B cell (primary cell): ENCODE measurements around the gene WDR6. TPM values are rescaled to one million over a fixed set of nuclear protein-coding genes. Genes with fewer than 3 reads are reported as not detected.

ENCODE experiments used
- ATAC-seq: fragments of 200-7000 bp; cut with Tn5 transposase; one replicate; pipeline ENCODE4 v1.10.0; 2021; ENCODE audit warnings: low read depth, mild to moderate bottlenecking, moderate number of reproducible peaks, moderate library complexity
- CTCF ChIA-PET: fragments of 350-600 bp; sonication (Branson Sonifier 250); formaldehyde crosslinking; loops from one replicate; lab custom pipeline; 2021; ENCODE audit warnings: antibody characterized with exemption, inconsistent platforms; lab: Charles Lee
- POLR2A ChIA-PET: fragments of 350-600 bp; sonication (Branson Sonifier 250); formaldehyde crosslinking; loops from one replicate; lab custom pipeline; 2021; ENCODE audit warnings: antibody characterized with exemption; lab: Charles Lee
- DNase-seq: peaks from one replicate; pipeline ENCODE4 v3.0.0; 2013
- H2AFZ ChIP-seq: 2 replicates; pipeline ENCODE4 v1.6.1; 2012; ENCODE audit warnings: mild to moderate bottlenecking, low read depth, low read length; ENCODE audit not compliant: insufficient read depth, poor library complexity, severe bottlenecking
- H3K27ac ChIP-seq, 2 donors: 1 replicate in 1 of 2; 2 replicates in 1 of 2; pipeline ENCODE4 v1.5.1; 2012 to 2013; ENCODE audit warnings: low read length in 2 of 2, mild to moderate bottlenecking in 2 of 2, moderate library complexity in 1 of 2
- H3K27me3 ChIP-seq, 4 experiments: fragments of 200-600 bp in 1 of 4; sonication (generic) in 1 of 4; replicated peaks in 1 of 4; 1 replicate in 2 of 4; 2 replicates in 2 of 4; pipeline versions ENCODE4 v1.6.1 to v1.7.0; 2013 to 2016; ENCODE audit warnings: low read length in 3 of 4, mild to moderate bottlenecking in 2 of 4, mixed read lengths in 1 of 4, moderate library complexity in 1 of 4; ENCODE audit not compliant: insufficient read depth in 4 of 4, control insufficient read depth in 3 of 4; ENCODE audit errors: control extremely low read depth in 1 of 4
- H3K36me3 ChIP-seq, 2 experiments: replicated peaks in 1 of 2; 1 replicate in 1 of 2; 2 replicates in 1 of 2; pipeline versions ENCODE4 v1.6.1 to v1.7.1; 2013; ENCODE audit warnings: low read length in 1 of 2; ENCODE audit not compliant: insufficient read depth in 2 of 2, control insufficient read depth in 1 of 2; ENCODE audit errors: control extremely low read depth in 1 of 2, extremely low read depth in 1 of 2
- H3K4me1 ChIP-seq, 2 donors: fragments of 200-600 bp in 1 of 2; sonication (generic) in 1 of 2; 1 replicate in 1 of 2; 2 replicates in 1 of 2; pipeline versions ENCODE4 v1.5.1 to v1.6.1; 2013 to 2017; ENCODE audit warnings: low read length in 2 of 2; ENCODE audit not compliant: control insufficient read depth in 2 of 2, insufficient read depth in 2 of 2
- H3K4me2 ChIP-seq: replicated peaks from 2 replicates; pipeline ENCODE3; 2012; ENCODE audit warnings: mild to moderate bottlenecking, low read depth, low read length; ENCODE audit not compliant: poor library complexity, severe bottlenecking
- H3K4me3 ChIP-seq, 5 experiments: fragments of 200-600 bp in 1 of 5; sonication (generic) in 1 of 5; 1 replicate in 3 of 5; 2 replicates in 2 of 5; pipeline versions ENCODE4 v1.5.1 to v1.7.0; 2011 to 2016; ENCODE audit warnings: low read length in 4 of 5, mild to moderate bottlenecking in 4 of 5, low read depth in 2 of 5, control low read depth in 1 of 5, moderate library complexity in 1 of 5; ENCODE audit not compliant: insufficient read depth in 1 of 5; ENCODE audit errors: control extremely low read depth in 1 of 5, extremely low read depth in 1 of 5
- H3K79me2 ChIP-seq: fragments of 200-600 bp; sonication (generic); one replicate; pipeline ENCODE4 v1.6.0; 2016; ENCODE audit warnings: low read length; ENCODE audit not compliant: control insufficient read depth, insufficient read depth
- H3K9ac ChIP-seq: fragments of 200-600 bp; sonication (generic); 2 replicates; pipeline ENCODE4 v1.6.1; 2017; ENCODE audit warnings: mild to moderate bottlenecking, low read length, moderate library complexity
- H3K9me3 ChIP-seq, 3 donors: one replicate each; pipeline versions ENCODE4 v1.6.1 to v1.7.1; 2013; ENCODE audit warnings: low read length in 2 of 3; ENCODE audit not compliant: control insufficient read depth in 2 of 3, insufficient read depth in 1 of 3; ENCODE audit errors: control extremely low read depth in 1 of 3
- H4K20me1 ChIP-seq: 2 replicates; pipeline ENCODE4 v1.6.0; 2012; ENCODE audit warnings: mild to moderate bottlenecking, low read length; ENCODE audit not compliant: insufficient read depth, control insufficient read depth, poor library complexity, severe bottlenecking
- H3K27ac Mint-ChIP-seq: one replicate; pipeline ENCODE4 v1.8.0; 2021; ENCODE audit warnings: mixed read lengths
- H3K27me3 Mint-ChIP-seq: one replicate; pipeline ENCODE4 v1.8.0; 2021; ENCODE audit warnings: mixed read lengths
- H3K4me1 Mint-ChIP-seq: one replicate; pipeline ENCODE4 v1.8.0; 2021; ENCODE audit warnings: mixed read lengths
- H3K4me3 Mint-ChIP-seq: one replicate; pipeline ENCODE4 v1.8.0; 2021; ENCODE audit warnings: mixed read lengths
- H3K9me3 Mint-ChIP-seq: one replicate; pipeline ENCODE4 v1.8.0; 2022; ENCODE audit warnings: mixed read lengths; ENCODE audit not compliant: insufficient read depth
- CTCF ChIP-seq: fragments of 200-600 bp; IDR thresholded peaks from one replicate; pipeline ENCODE4 v1.8.0; 2022; ENCODE audit warnings: antibody characterized with exemption, mild to moderate bottlenecking
- EZH2 ChIP-seq: IDR thresholded peaks from 2 replicates; pipeline ENCODE4 v1.6.1; 2012; ENCODE audit warnings: borderline replicate concordance, low read depth, mild to moderate bottlenecking, moderate library complexity, low read length; ENCODE audit not compliant: insufficient read depth, poor library complexity, severe bottlenecking
- WGBS: methylation state at CpG from one replicate; pipeline ENCODE4 v1.1.5; 2013; ENCODE audit warnings: missing lambda C conversion rate; ENCODE audit not compliant: insufficient coverage; 5-methylcytosine and 5-hydroxymethylcytosine counted together
- intact Hi-C: fragments of 100-400 bp; cut with micrococcal nuclease; formaldehyde crosslinking; loops from one replicate; pipeline ENCODE4 v1.10.0; 2022
- polyA plus RNA-seq: library from polyadenylated mRNA; depleted of rRNA; stranded (reverse); fragments of >200 nt; gene quantifications from 2 replicates; pipeline ENCODE4 v1.2.3, GENCODE V29; 2012
- total RNA-seq, 2 donors: library from RNA; stranded (reverse); fragments of 120-200 nt in 1 of 2; gene quantifications; 1 replicate in 1 of 2; 2 replicates in 1 of 2; pipeline versions ENCODE4 v1.2.3 to v1.2.4, GENCODE V29; 2013 to 2022

Gene WDR6
- total and polyA plus RNA-seq, 2 donors (not counting 1 experiment from before 2014, with no cell fraction given) = 287 to 317 TPM

- H3K27me3 Mint-ChIP-seq = no peaks in the 10 kb centered on the region
- Histone ChIP-seq H3K27me3 (no peaks in the 10 kb centered on the region), H3K27ac (no peak overlapping the region), H3K9me3 (no peaks in the 10 kb centered on the region), H4K20me1 (no peaks in the 10 kb centered on the region), H2AFZ (no peak overlapping the region), H3K4me2 (no peak overlapping the region), H3K4me3 (no peak overlapping the region), H3K9ac (no peak overlapping the region), H3K79me2 (no peaks in the 10 kb centered on the region), H3K4me1 (no peaks in the 10 kb centered on the region), H3K36me3 (peaks cover 17 to 54% of the 10 kb centered on the region in 2 experiments)
- no peaks in the 10 kb centered on the region for H3K9me3 Mint-ChIP-seq
- no CpG with 5 or more reads among the region's 3 CpGs for WGBS
- no peak overlapping the region for H3K27ac Mint-ChIP-seq
- CTCF ChIA-PET = interaction anchor here (0.7 kb wide), 1 partner anchor 217 kb away, joined by 7 read pairs; no protein-coding TSS in a partner anchor
- H3K4me1 Mint-ChIP-seq = no peaks in the 10 kb centered on the region
- ATAC-seq (no peak), DNase-seq (no peak)
- intact Hi-C loops = no loop called here
- H3K4me3 Mint-ChIP-seq = no peak overlapping the region
- POLR2A ChIA-PET = no interaction called here
- no peak for TF ChIP-seq EZH2
- TF ChIP-seq CTCF = no peak
Observed at GRCh38 chr3:48966367-48966766, 40.8 kb upstream of the WDR6 start.

- no peak for ATAC-seq
- H3K36me3 ChIP-seq = peaks cover 22 to 56% of the 10 kb centered on the region in 2 experiments
- intact Hi-C loops = no loop called here
- no peaks in the 10 kb centered on the region for H3K4me1 Mint-ChIP-seq
- no peak for DNase-seq
- H3K4me2 ChIP-seq = no peak overlapping the region
- no peak overlapping the region for H2AFZ ChIP-seq
- H3K27ac Mint-ChIP-seq = no peak overlapping the region
- TF ChIP-seq CTCF (no peak), EZH2 (no peak)
- H3K9ac ChIP-seq = no peak overlapping the region
- H3K27me3 ChIP-seq = no peaks in the 10 kb centered on the region
- H3K4me3 ChIP-seq = no peak overlapping the region
- 100% methylated on average over 7 of the region's 7 CpGs for WGBS
- no peak overlapping the region for H3K27ac ChIP-seq
- no peak overlapping the region for H3K4me3 Mint-ChIP-seq
- CTCF ChIA-PET = no interaction called here
- no peaks in the 10 kb centered on the region for H3K79me2 ChIP-seq
- H4K20me1 ChIP-seq = no peaks in the 10 kb centered on the region
- no peaks in the 10 kb centered on the region for H3K9me3 ChIP-seq
- POLR2A ChIA-PET = no interaction called here
- no peaks in the 10 kb centered on the region for H3K4me1 ChIP-seq
- no peaks in the 10 kb centered on the region for H3K9me3 Mint-ChIP-seq
- no peaks in the 10 kb centered on the region for H3K27me3 Mint-ChIP-seq
Observed at GRCh38 chr3:48966876-48967361, 40.3 kb upstream of the WDR6 start.
